ENCODE results near the gene ADAMTSL1. TPM values are rescaled to one million over a fixed set of nuclear protein-coding genes. Genes with fewer than 3 reads are reported as not detected.

The ADAMTSL1 gene
- total RNA-seq, 2 experiments from 2014 or later: not detected

GRCh38 chr9:18428661-18429060 lies 45.3 kb upstream of the ADAMTSL1 start:
- no peaks in the 10 kb centered on the region for H3K4me1 ChIP-seq (ENCODE audit: insufficient read depth, low read length, poor library complexity, severe bottlenecking)
- H3K79me2 ChIP-seq (ENCODE audit: insufficient read depth, low read depth, low read length): no peaks in the 10 kb centered on the region
- TF ChIP-seq EZH2phosphoT487 (IDR thresholded peaks at IDR 0.05; ENCODE audit: borderline replicate concordance, low read depth, low read length) (no peak), CTCF (conservative IDR thresholded peaks at IDR 0.05; ENCODE audit: low read length) (no peak)
- no peaks in the 10 kb centered on the region for H3K9me3 ChIP-seq (ENCODE audit: low read length)
- H4K20me1 ChIP-seq (ENCODE audit: insufficient read depth, low read length): no peaks in the 10 kb centered on the region
- no peak overlapping the region for H2AFZ ChIP-seq (ENCODE audit: low read length)
- H3K27ac ChIP-seq (ENCODE audit: low read depth, low read length, poor library complexity, severe bottlenecking): no peak overlapping the region
- no peak for DNase-seq (ENCODE audit: low spot score)
- H3K4me3 ChIP-seq (ENCODE audit: low read depth, low read length, poor library complexity, severe bottlenecking): no peak overlapping the region
- no peaks in the 10 kb centered on the region for H3K9me2 ChIP-seq (ENCODE audit: insufficient read depth, low read length)
- no peak overlapping the region for H3K4me2 ChIP-seq (ENCODE audit: low read length)
- no peaks in the 10 kb centered on the region for H3K36me3 ChIP-seq (ENCODE audit: insufficient read depth, low read length)
- ChIA-PET POLR2A (interaction anchor here (0.6 to 1.4 kb wide), 5 partner anchors 12 to 678 kb away, joined by 3 to 5 read pairs (median 4); no protein-coding TSS in a partner anchor), CTCF (ENCODE audit: unreplicated experiment) (no interaction called here)
- no TSS peak for BruUV-seq (replicated peaks)
- intact Hi-C loops (cut with micrococcal nuclease; ENCODE audit: unreplicated experiment): no loop called here

- no TSS peak for BruUV-seq (replicated peaks)
- DNase-seq (ENCODE audit: low spot score): no peak
- CTCF ChIA-PET (ENCODE audit: unreplicated experiment): no interaction called here
- intact Hi-C loops (cut with micrococcal nuclease; ENCODE audit: unreplicated experiment): no loop called here
- no peaks in the 10 kb centered on the region for H3K36me3 ChIP-seq (ENCODE audit: insufficient read depth, low read length)
- H4K20me1 ChIP-seq (ENCODE audit: insufficient read depth, low read length): no peaks in the 10 kb centered on the region
- H3K9me2 ChIP-seq (ENCODE audit: insufficient read depth, low read length): no peaks in the 10 kb centered on the region
- no peak overlapping the region for H3K4me3 ChIP-seq (ENCODE audit: low read depth, low read length, poor library complexity, severe bottlenecking)
- no peaks in the 10 kb centered on the region for H3K4me1 ChIP-seq (ENCODE audit: insufficient read depth, low read length, poor library complexity, severe bottlenecking)
- no peak for TF ChIP-seq EZH2phosphoT487 (IDR thresholded peaks at IDR 0.05; ENCODE audit: borderline replicate concordance, low read depth, low read length)
- no peak for TF ChIP-seq CTCF (conservative IDR thresholded peaks at IDR 0.05; ENCODE audit: low read length)
- no peak overlapping the region for H3K27ac ChIP-seq (ENCODE audit: low read depth, low read length, poor library complexity, severe bottlenecking)
- no peaks in the 10 kb centered on the region for H3K9me3 ChIP-seq (ENCODE audit: low read length)
- no peaks in the 10 kb centered on the region for H3K79me2 ChIP-seq (ENCODE audit: insufficient read depth, low read depth, low read length)
- POLR2A ChIA-PET: interaction anchor here (0.7 to 1.4 kb wide), 3 partner anchors 13 to 395 kb away, joined by 3 to 5 read pairs (median 4); no protein-coding TSS in a partner anchor
- H2AFZ ChIP-seq (ENCODE audit: low read length): no peak overlapping the region
- no peak overlapping the region for H3K4me2 ChIP-seq (ENCODE audit: low read length)
Measured at GRCh38 chr9:18429070-18429469, 44.9 kb upstream of the ADAMTSL1 start.

GRCh38 chr9:18433620-18434019 lies 40.3 kb upstream of the ADAMTSL1 start:
- H3K27ac ChIP-seq (ENCODE audit: low read depth, low read length, poor library complexity, severe bottlenecking): no peak overlapping the region
- H3K79me2 ChIP-seq (ENCODE audit: insufficient read depth, low read depth, low read length): no peaks in the 10 kb centered on the region
- no peaks in the 10 kb centered on the region for H3K36me3 ChIP-seq (ENCODE audit: insufficient read depth, low read length)
- BruUV-seq (replicated peaks): no TSS peak
- no peak overlapping the region for H2AFZ ChIP-seq (ENCODE audit: low read length)
- H4K20me1 ChIP-seq (ENCODE audit: insufficient read depth, low read length): no peaks in the 10 kb centered on the region
- no peaks in the 10 kb centered on the region for H3K9me3 ChIP-seq (ENCODE audit: low read length)
- H3K4me3 ChIP-seq (ENCODE audit: low read depth, low read length, poor library complexity, severe bottlenecking): no peak overlapping the region
- H3K4me1 ChIP-seq (ENCODE audit: insufficient read depth, low read length, poor library complexity, severe bottlenecking): no peaks in the 10 kb centered on the region
- no peak overlapping the region for H3K4me2 ChIP-seq (ENCODE audit: low read length)
- ChIA-PET CTCF (ENCODE audit: unreplicated experiment) (no interaction called here), POLR2A (interaction anchor here (0.7 to 0.9 kb wide), 2 partner anchors 18 kb away, joined by 3 read pairs; no protein-coding TSS in a partner anchor)
- no peaks in the 10 kb centered on the region for H3K9me2 ChIP-seq (ENCODE audit: insufficient read depth, low read length)
- no peak for DNase-seq (ENCODE audit: low spot score)
- intact Hi-C loops (cut with micrococcal nuclease; ENCODE audit: unreplicated experiment): no loop called here
- TF ChIP-seq CTCF (conservative IDR thresholded peaks at IDR 0.05; ENCODE audit: low read length) (no peak), EZH2phosphoT487 (IDR thresholded peaks at IDR 0.05; ENCODE audit: borderline replicate concordance, low read depth, low read length) (no peak)
